ENCODE data around the gene LRP1B.

DNA sequence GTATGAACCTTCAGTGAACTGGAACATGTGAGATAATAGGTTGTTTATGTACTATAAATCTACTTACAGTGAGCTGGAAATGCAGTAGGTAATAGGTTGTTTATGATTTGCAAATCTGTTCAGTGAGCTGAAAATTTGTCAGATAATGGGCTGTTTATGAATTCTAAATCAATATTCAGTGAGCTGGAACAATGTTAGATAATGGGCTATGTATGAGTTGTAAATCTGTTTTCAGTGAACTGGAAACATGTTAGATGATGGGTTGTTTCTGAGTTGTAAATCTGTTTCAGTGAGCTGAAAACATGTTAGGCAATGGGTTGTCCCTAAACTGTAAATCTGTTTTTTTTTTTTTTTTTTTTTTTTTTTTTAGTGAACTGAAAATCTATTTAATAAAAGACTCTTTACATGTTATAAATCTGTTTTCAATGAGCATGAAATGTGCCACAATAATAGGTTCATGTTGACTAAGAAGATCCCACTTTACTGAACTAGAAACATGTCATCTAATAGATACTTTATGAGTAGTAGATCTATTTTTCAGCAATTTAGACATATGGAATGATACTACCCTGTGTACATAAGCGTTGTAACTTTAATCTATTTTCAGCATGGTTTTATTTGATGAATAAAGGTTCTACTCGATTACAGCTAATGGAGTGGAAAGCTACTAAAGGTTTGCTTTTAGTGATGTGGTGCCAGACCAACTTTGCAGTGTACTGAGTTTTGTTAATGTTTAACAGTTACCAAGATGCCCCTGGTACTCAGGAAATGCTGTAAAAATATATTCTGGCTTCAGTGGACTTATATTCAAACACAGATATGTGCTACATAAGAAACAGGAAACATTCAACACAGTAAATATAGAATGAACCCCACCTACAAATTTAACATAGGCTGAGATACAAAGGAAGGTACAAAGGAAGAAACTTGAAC lies 1471.8 kb downstream of the LRP1B start:
- TF ChIP-seq CTCF (IDR thresholded peaks at IDR 0.05) (no peak), EZH2 (IDR thresholded peaks at IDR 0.05; ENCODE audit: borderline replicate concordance, insufficient read depth, low read depth, low read length, poor library complexity, severe bottlenecking) (no peak)
